HL-60/S4 treated with phorbol 12-myristate 13-acetate at 8.2 ng/mL for 4 days and 3 days (cell line): ENCODE measurements around the gene SPAG16.

ENCODE experiments used
- in situ Hi-C: fragments of 300-500 bp; cut with MboI; formaldehyde crosslinking; loops from 2 replicates; pipeline ENCODE4 v1.15.0; 2022; ENCODE audit warnings: low sequenced_read_pairs

Gene SPAG16

GRCh38 chr2:214341646-214342045, 1057.4 kb downstream of the SPAG16 start:
- in situ Hi-C loops: no loop called here

GRCh38 chr2:214358506-214358905, 1074.2 kb downstream of the SPAG16 start:
- in situ Hi-C loops: no loop called here

DNA sequence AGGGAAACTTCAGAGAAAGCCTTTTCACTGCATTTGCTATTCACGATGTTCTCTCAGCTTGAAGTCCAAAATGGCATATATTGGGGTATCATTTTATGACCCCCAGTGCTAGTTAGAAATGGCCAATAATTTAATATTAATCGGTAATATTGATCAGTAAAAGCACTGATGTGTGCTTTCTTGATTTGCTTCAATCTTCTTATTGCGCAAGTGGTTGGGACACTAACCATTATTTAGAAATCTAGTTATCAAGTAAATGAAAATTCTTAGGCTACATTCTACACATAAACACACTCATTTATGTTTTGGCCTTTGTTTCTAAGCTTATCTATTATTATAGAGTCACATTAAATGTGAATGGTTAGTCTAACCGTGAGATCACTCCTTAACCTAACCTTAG, 1076.9 kb downstream of the SPAG16 start:
- in situ Hi-C loops: no loop called here

- in situ Hi-C loops: no loop called here
Measured at GRCh38 chr2:214365549-214365948, 1081.3 kb downstream of the SPAG16 start.

DNA sequence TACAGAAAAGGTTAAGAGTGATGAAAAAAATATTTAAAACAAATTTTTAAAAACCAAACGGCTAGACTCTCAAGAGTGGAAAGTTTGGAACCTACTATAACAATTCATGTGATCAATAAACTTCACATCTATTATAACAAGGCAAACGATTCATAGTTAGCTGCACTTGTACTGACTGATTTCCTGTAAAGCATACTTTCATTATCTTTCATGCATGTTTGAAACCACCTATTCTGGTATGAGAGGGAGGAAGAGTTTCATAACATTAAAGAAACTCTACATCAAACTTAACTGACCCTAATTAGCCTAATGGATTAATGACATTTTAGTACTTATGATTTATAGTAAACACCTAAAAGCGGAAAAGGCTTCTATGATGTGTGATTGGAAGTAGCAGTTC, 1082.9 kb downstream of the SPAG16 start:
- in situ Hi-C loops: no loop called here

DNA sequence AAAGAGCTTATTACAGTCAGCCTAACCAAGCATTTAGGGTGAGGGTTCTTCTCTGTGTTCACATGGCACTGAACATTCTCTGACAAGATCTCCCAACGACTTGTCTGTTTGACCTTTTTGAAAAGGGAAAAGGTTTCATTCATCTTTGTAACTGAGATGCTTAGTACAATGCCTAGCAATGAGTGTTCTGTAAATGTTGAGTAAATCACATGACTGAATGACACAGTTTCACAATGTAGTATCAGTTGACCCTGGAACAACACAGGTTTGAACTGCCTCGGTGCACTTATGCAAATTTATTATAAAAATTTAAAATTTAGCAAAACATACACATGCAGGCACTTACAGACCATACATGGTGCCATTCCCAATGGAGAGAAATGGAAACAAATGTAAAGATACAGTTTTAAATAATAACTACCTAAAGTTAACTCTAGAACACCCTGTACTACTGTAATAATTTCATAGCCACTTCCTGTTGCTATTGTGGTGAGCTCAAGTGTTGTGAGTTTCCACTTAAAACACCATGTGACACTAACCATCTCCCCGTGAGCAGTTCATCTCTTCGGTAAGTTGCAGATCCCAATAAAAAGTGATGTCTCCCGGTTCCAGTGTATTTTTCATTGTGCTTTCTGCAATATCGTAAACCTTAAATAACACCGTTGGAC, 1092.5 kb downstream of the SPAG16 start:
- in situ Hi-C loops: no loop called here

- in situ Hi-C loops: no loop called here
Measured at GRCh38 chr2:214377286-214377624, 1093.0 kb downstream of the SPAG16 start.

- in situ Hi-C loops: no loop called here
Measured at GRCh38 chr2:214378455-214379103, 1094.3 kb downstream of the SPAG16 start.

GRCh38 chr2:214379227-214379626, 1095.0 kb downstream of the SPAG16 start:
- in situ Hi-C loops: no loop called here

DNA sequence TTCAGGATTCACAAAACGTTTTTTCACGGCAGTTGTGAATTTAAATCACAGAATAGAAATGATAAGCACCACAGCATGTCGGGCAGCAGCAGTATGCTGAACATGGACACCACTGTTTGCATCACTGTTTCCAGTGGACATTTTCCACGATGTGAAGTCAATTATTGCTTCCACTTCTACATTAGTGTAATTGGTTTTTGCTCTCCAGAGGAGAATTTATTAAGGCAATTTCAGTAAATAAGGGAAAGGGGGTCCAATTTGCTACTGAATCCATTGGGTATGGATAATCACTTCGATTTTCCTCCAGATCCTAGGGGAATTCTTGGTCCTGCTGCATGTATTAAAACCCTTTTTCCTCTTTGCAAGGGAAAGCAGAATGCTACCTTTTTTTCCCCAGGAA, 1096.4 kb downstream of the SPAG16 start:
- in situ Hi-C loops: no loop called here

DNA sequence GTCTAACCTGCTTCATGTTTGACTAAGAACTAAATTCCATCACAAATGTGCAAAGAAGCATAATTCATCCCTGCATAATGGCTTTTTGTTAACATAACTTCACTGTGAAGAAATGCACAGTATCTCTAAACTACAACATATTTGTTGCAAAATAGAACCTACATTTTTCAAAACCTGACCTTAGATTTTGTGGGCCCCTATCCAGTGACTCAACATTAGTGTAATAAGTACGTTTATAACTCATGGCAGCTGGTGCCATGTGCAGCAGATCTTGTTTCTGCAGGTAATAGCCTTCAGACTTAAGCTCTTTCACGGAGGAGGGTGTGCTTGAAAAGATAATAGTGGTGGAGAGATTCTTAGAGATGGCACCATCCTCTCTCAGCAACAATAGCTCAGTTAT, 1098.0 kb downstream of the SPAG16 start:
- in situ Hi-C loops: no loop called here

DNA sequence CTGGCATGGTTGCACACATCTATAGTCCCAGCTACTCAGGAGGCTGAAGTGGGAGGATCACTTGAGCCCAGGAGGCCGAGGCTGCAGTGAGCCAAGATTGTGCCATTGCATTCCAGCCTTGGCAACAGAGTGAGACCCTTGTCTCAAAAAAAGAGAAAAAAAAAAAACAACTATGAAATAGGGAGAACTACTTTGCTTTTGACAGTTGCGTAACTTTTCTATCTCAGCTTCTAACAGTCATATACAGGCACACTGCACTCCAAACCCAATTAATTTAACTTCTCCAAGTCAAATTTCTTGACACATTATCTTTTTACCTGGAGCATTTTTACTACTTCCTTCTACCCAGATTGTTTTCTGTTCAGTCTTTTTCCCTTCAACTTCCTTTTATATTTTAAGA, 1102.5 kb downstream of the SPAG16 start:
- in situ Hi-C loops: no loop called here

DNA sequence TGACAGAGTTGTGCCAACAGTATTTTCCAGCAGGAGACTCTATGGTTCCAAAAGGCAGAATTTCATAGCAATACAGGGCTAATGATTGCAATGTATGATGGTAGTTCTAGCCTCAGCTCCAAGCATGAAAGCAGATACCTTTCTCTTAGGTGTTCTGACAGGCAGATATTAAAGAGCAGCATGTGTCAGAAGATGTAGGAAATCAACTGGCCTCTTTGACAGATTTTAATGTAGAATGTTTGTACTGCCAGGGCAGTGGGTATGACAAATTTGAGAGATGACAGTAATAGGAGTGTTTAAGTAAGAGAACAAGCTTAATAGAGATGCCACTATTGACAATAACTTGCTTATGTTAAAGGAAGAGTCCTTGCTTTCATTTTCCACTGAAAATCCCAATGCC, 1105.1 kb downstream of the SPAG16 start:
- in situ Hi-C loops: no loop called here

GRCh38 chr2:214393796-214394195, 1109.5 kb downstream of the SPAG16 start:
- in situ Hi-C loops: no loop called here

DNA sequence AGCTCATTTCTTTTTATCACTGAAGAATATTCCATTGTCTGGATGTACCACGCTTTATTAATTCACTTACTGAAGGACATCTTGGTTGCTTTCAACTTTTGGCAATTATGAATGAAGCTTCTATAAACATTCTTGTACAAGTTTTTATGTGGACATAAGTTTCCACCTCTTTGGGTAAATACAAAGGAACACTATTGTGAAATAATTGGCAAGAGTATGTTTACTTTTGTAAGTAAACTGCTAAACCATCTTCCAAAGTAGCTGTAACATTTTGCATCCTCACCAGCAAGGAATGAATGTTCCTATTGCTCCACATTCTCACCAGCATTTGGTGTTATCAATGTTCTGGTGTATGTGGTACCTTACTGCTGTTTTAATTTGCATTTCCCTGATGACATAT, 1110.8 kb downstream of the SPAG16 start:
- in situ Hi-C loops: no loop called here

GRCh38 chr2:214401580-214401979, 1117.3 kb downstream of the SPAG16 start:
- in situ Hi-C loops: no loop called here

DNA sequence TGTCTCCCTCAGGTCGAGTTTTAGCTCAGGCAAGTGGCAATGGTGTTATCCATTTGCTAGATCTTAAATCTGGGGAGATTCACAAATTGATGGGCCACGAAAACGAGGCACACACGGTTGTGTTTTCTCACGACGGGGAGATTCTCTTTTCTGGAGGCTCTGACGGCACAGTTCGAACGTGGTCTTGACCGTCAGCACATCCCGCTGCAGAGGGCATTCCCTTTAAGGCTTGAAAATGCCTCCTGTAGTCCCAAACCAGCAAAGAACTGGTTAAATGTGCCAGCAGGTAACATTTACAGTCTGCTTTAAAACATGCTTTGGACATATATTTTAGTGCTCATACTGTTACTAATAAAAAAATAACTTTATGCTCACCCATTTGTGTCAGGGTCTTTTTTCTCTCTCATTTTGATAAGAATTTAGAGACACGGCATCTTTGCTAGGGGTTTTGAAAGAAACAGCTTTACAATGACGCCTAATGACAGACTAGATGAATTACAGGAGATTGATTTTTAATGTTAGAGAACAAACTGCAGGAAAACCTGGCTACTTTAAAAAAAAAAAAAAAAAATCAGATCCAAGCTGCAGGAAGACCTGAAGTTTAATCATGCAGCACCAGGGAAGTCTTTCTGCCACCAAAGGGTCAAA, 1126.0 kb downstream of the SPAG16 start:
- in situ Hi-C loops: no loop called here

DNA sequence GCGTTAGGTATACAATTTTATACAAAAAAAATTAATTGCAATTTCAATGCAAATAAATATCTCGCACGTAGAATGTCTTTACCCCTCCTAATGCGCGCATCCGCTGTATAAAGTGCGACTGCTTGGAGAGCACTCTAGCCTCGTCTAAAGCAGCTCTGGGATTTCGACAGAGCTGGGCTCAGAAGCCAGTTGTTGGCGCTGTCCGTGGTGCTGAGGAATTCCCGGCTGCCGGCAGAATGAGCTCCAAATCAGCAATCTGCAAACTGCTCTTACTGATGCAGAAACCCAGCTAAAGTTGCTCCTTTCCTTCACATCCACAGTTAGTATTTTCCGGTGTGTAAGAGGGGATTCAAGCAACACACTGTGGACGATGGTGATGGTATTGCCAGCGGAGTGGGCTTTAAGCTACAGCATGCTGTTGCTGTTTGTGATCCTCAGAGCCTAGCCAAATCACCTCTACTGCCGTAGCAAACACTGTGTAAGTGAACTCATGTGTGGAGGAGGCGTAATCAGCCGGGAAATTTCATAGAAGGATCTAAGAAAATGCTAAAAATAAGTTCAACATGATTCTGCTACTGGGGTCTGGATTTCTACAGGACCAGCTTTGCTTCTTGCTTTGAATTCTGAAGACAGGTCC, 1126.8 kb downstream of the SPAG16 start, which contains the start of gene VWC2L:
VWC2L (plus strand) TSS at position 137 of the 637 bp plus-strand sequence. CDS start 3,140 bp downstream, outside the sequence.
- in situ Hi-C loops: no loop called here

DNA sequence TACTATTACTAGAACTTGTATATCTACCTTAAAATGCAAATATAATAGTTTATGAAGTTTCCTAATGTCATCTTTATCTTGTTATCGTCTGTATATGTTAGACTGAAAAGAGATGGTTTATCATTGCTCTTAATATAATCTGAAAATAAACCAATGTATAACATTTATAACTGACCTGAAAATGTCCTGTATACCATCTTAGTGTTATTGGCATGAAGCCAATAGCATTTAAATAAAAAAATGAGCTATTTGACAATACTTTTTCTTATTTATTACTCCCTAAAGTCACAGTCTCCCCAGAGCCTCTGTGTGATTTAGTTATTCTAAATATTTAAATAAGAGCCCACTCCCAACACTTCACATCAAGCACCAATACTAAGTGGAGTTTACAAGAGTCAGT, 1128.4 kb downstream of the SPAG16 start:
- in situ Hi-C loops: no loop called here

GRCh38 chr2:214436470-214436869, 1152.2 kb downstream of the SPAG16 start:
- in situ Hi-C loops: no loop called here

- in situ Hi-C loops: no loop called here
Measured at GRCh38 chr2:214450118-214450894, 1166.0 kb downstream of the SPAG16 start.
